Fibroblast of skin of right biceps (primary cell): ENCODE results near the gene ATXN1.
"Not testable (repeated sequence)": the region's sequence is repeated elsewhere in the genome, so short reads cannot be mapped to it uniquely, and the experiment has no call there.

ENCODE experiments used
- DNase-seq: peaks from one replicate; pipeline ENCODE4 v3.0.0-alpha.2; 2013

The ATXN1 gene

GRCh38 chr6:16470502-16471221 lies 290.6 kb downstream of the ATXN1 start:
- no peak for DNase-seq

GRCh38 chr6:16468991-16469615 lies 292.2 kb downstream of the ATXN1 start:
- no peak for DNase-seq

- DNase-seq, result peak; percentile 24
Measured at GRCh38 chr6:16466800-16467553, 294.3 kb downstream of the ATXN1 start.

DNA sequence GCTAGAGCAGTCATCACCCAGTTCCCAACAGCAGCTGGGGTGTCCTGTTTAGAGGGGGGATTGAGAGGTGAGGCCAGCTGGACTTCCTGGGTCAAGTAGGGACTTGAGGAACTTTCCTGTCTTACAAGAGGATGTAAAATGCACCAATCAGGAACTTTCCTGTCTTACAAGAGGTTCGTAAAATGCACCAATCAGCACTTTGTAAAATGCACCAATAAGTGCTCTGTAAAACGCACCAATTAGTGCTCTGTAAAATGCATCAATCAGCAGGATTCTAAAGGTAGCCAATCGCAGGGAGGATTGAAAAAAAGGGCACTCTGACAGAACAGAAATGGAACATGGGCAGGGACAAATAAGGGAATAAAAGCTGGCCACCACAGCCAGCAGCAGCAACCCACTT lies 297.2 kb downstream of the ATXN1 start:
- DNase-seq, result no peak

- DNase-seq, result not testable (repeated sequence)
Measured at GRCh38 chr6:16463246-16463645, 298.0 kb downstream of the ATXN1 start.

- no peak for DNase-seq
Measured at GRCh38 chr6:16461491-16461890, 299.8 kb downstream of the ATXN1 start.

- not testable (repeated sequence) for DNase-seq
Measured at GRCh38 chr6:16459472-16459871, 301.8 kb downstream of the ATXN1 start.

DNA sequence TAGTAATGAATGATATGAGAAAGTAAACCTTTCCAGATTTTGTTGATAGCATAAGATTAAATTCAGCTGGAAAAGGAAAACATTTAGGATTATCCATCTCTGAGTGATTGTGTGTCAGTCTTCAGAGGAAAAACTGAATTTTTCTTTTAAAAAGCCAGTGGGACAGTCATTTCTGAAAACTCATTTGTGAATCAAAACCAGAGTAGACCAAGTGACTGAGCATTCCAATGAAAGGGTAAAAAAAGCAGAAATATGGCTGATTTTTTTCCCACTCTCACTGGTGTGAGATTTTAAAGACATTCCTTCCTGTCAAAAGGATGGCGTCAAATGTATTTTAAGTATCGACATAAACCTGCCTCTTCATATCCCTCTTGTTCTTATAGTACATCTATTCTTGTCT lies 308.9 kb downstream of the ATXN1 start:
- DNase-seq, result no peak

- DNase-seq, result peak; percentile 86
Measured at GRCh38 chr6:16450821-16451220, 310.4 kb downstream of the ATXN1 start.

DNA sequence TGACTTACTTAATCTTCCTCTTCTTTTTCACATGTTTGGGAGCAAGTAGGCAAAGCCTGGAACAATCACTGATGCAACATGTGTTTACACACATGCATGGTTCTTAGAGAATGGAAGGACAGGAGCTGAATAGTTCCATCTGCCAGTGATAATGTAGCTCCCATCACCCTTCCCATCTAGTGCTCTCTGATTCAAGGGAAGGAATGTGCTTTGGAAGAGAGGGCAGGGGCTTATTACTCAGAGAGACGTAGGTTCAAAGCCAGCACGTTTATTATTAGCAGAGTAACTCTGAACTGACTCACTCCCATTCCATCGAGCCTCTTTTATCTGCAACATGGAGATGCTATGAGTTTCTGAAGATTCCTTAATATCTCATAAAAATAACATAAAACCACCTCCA lies 311.0 kb downstream of the ATXN1 start:
- DNase-seq, result peak; percentile 98

GRCh38 chr6:16446273-16446672 lies 315.0 kb downstream of the ATXN1 start:
- peak; percentile 72 for DNase-seq

- DNase-seq, result no peak
Measured at GRCh38 chr6:16442031-16442430, 319.2 kb downstream of the ATXN1 start.

DNA sequence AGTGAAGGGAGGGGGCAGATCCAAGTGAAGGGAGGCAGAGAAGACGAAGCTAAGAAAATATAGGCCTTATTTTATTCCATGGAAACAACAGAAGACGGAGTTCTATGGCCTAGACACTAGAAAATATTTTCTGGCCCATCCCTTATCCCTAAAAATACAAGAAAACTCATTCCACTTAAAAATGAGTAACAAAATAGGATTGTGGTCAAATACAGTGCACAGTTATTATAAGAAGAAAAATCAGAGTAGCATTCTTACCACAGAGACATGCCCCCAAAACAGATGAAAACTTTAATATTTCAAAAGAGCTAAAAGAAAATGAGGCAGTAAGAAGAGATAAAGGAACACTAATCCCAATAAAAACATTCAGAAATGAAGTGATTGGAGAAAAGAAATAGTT lies 320.0 kb downstream of the ATXN1 start:
- DNase-seq, result peak; percentile 22

GRCh38 chr6:16440636-16441212 lies 320.5 kb downstream of the ATXN1 start:
- no peak for DNase-seq

DNA sequence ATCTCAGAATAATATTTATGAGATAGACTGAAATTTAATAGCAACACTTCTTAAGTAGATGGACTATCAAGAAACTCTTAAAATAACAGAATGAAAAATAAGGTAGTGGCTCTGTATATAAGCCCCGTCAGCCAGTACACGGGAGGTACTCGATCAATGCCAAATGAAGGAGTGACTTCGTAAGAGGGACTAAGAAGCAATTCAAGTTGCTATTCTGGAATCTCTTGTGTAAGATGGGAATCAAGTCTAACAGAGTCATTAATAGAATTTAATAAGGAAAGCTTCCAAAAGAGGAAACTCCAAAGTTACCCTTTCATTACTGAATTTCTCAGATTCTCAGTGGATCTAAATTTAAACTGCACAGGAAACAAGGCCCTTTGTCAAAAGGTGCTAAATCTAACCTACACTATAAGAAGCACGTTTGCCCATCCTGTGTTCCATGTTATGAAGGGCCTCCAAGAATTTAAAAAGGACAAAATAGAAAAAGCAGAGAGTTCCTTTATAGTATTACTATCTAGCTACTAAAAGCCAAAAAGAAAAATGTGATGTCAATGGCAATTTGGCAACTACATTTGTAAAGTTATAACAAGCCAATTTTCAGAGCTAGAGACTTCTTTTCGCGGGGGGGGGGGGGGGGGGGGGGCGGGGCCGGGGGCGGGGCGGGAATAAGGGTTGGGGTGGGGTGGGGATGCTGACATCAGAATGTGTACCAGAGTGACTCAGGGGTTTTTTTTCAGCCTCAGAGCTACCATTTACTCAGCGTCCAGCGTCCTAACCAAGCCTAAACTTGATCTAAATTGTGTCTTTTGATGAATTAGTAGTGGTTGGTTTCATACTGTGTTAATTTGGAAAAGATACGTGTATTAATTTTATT lies 322.3 kb downstream of the ATXN1 start:
- peak; percentile 58 for DNase-seq

- DNase-seq, result no peak
Measured at GRCh38 chr6:16437984-16438383, 323.3 kb downstream of the ATXN1 start.

DNA sequence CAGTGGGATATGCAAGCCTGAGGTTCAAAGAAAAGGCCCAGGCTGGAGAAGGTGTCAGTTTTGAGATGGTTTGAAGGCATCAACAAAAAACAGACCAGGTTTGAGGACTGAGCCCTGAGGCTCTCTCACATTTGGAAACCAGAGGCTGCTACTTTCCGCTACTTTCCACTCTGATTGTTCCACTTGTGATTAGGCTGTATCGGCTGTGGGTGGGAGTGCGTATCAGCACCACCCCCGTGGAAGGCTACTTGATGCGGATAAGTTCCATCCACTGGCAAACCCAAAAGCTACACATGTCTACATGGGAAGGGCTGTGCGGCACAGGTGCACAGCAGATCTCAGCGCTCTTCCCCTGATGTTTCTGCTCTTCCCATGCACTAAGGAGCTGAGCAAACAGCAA lies 324.2 kb downstream of the ATXN1 start:
- no peak for DNase-seq

- no peak for DNase-seq
Measured at GRCh38 chr6:16436550-16436949, 324.7 kb downstream of the ATXN1 start.

GRCh38 chr6:16434885-16435284 lies 326.4 kb downstream of the ATXN1 start:
- DNase-seq, result peak; percentile 48

DNA sequence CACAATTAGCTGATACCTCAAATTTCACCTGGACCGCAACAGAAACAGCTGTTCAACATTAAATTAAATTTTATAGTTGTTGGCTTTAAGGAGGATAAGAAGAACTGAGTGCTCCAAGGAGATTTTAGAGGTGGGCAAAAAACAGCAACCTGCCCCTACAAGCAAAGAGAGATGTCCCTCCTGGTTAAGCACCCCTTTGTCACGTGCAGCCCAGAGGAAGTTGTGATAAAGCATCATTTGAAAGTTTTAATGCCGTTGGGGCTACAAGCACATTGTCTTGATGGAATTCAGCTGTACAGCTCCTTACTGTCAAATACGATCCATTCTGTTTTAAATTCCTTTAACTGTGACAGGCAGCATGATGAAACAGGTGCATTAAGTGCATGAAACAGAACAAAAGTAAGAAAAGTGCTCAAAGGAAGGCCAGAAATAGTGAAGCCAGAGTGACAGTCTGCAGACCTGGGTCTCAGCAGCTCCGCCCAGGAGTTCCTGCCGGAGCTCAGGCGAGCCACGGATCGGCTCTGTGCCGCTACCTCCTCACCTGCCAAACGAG lies 327.8 kb downstream of the ATXN1 start:
- no peak for DNase-seq

GRCh38 chr6:16432075-16433032 lies 328.9 kb downstream of the ATXN1 start:
- peak; percentile 78 for DNase-seq
